ENCODE data around the gene GNA12.

GNA12 gene

DNA sequence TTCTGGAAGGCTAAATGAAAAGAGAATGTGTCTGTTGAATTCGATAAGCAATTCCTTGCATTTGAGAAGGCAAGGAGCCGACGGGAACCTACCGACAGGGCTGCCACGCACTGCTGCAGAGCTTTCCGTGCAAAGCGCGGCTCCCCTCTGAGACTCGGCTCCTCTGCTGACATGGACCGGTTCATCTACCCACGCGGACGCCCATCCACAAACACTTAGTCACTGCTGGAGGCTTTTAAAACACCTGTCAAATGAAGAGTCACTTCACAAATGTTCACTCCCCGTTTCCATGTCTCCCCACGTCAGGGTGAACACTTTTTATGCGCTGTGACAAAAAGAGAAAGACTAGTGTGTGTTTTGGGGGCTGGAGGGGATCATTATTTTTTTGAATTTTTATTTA is 124.1 kb downstream of the GNA12 start:
- Histone ChIP-seq H3K4me3 (replicated peaks; ENCODE audit: insufficient read depth, low read length) (no peak overlapping the region), H3K27me3 (ENCODE audit: insufficient read depth, poor library complexity, severe bottlenecking) (no peaks in the 10 kb centered on the region), H3K27ac (replicated peaks) (no peak overlapping the region)
- TF ChIP-seq POLR2AphosphoS5 (IDR thresholded peaks at IDR 0.05; ENCODE audit: low read depth) (no peak), SPI1 (IDR thresholded peaks at IDR 0.05; ENCODE audit: borderline replicate concordance, low read depth) (no peak), GABPA (IDR thresholded peaks at IDR 0.05; ENCODE audit: low read depth) (no peak)
- TF ChIP-seq, protein P1, sequence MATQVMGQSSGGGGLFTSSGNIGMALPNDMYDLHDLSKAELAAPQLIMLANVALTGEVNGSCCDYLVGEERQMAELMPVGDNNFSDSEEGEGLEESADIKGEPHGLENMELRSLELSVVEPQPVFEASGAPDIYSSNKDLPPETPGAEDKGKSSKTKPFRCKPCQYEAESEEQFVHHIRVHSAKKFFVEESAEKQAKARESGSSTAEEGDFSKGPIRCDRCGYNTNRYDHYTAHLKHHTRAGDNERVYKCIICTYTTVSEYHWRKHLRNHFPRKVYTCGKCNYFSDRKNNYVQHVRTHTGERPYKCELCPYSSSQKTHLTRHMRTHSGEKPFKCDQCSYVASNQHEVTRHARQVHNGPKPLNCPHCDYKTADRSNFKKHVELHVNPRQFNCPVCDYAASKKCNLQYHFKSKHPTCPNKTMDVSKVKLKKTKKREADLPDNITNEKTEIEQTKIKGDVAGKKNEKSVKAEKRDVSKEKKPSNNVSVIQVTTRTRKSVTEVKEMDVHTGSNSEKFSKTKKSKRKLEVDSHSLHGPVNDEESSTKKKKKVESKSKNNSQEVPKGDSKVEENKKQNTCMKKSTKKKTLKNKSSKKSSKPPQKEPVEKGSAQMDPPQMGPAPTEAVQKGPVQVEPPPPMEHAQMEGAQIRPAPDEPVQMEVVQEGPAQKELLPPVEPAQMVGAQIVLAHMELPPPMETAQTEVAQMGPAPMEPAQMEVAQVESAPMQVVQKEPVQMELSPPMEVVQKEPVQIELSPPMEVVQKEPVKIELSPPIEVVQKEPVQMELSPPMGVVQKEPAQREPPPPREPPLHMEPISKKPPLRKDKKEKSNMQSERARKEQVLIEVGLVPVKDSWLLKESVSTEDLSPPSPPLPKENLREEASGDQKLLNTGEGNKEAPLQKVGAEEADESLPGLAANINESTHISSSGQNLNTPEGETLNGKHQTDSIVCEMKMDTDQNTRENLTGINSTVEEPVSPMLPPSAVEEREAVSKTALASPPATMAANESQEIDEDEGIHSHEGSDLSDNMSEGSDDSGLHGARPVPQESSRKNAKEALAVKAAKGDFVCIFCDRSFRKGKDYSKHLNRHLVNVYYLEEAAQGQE (IDR thresholded peaks at IDR 0.05; ENCODE audit: insufficient replicate concordance, low read depth): no peak
- TF ChIP-seq, protein P2, sequence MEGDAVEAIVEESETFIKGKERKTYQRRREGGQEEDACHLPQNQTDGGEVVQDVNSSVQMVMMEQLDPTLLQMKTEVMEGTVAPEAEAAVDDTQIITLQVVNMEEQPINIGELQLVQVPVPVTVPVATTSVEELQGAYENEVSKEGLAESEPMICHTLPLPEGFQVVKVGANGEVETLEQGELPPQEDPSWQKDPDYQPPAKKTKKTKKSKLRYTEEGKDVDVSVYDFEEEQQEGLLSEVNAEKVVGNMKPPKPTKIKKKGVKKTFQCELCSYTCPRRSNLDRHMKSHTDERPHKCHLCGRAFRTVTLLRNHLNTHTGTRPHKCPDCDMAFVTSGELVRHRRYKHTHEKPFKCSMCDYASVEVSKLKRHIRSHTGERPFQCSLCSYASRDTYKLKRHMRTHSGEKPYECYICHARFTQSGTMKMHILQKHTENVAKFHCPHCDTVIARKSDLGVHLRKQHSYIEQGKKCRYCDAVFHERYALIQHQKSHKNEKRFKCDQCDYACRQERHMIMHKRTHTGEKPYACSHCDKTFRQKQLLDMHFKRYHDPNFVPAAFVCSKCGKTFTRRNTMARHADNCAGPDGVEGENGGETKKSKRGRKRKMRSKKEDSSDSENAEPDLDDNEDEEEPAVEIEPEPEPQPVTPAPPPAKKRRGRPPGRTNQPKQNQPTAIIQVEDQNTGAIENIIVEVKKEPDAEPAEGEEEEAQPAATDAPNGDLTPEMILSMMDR (IDR thresholded peaks at IDR 0.05; ENCODE audit: insufficient read depth, low read length): no peak
- no peak for DNase-seq (ENCODE audit: low read depth in 1 of 2, low spot score in 1 of 2)

DNA sequence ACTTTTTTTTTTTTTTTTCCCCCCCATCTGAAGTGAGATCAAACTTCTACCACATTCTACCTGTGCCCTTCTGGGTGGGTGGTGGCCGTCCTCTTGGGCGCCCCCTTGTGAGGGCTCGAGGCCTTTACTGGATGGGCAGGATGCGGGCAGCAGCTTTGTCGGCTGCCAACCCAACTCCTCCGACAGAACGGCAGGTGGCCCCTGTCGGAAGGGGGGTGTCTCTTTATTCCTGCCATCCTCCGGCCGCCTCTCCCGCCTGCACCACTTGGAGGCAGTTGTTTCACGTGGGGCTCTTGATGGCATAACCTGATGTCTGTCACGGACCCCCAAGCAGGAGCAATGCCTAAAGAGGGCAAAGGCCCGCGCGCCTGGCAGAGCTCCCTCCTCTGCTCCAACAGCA is 125.1 kb downstream of the GNA12 start:
- no peak for DNase-seq (ENCODE audit: low read depth in 1 of 2, low spot score in 1 of 2)
- no peak overlapping the region for H3K27ac ChIP-seq (replicated peaks)
- TF ChIP-seq, protein P2 (IDR thresholded peaks at IDR 0.05; ENCODE audit: insufficient read depth, low read length): peak; percentile 37
- TF ChIP-seq GABPA (IDR thresholded peaks at IDR 0.05; ENCODE audit: low read depth): no peak

DNA sequence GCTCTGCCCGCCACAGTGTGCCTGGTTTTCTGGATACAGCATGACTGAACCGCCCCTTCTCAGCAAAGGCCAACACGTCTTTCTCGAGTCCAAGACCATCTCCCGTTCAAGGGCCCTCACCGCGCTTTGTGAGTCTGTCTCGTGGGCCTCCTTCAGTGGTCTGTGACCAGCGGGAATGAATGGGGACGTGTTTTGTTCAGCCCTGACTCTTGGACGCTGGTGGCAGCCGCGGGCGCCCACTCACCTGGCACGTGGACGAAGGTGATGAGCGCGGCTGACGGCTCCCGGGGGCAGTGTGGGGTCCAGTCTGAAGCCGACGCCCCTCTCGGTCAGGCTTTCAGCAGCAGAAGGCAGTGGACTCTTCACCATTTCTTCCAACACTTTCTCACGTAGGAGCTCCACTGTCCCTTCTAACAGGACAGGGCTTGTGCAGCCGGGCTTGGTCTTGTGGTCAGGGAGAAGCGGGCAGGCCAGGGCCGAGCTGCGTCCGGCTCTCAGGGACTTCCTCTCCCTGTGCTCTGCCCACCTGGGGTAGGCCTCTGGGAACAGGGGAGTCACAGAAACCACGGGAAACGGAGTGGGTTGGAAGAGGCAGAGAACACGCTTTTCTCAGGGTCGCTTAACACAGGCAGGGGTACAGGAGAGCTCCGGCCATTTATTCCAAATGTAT is 125.7 kb downstream of the GNA12 start:
- no peak for TF ChIP-seq SPI1 (IDR thresholded peaks at IDR 0.05; ENCODE audit: borderline replicate concordance, low read depth)
- TF ChIP-seq POLR2AphosphoS5 (IDR thresholded peaks at IDR 0.05; ENCODE audit: low read depth): no peak
- TF ChIP-seq, protein P1 (IDR thresholded peaks at IDR 0.05; ENCODE audit: insufficient replicate concordance, low read depth): no peak
- TF ChIP-seq, protein P2 (IDR thresholded peaks at IDR 0.05; ENCODE audit: insufficient read depth, low read length): no peak
- no peak for TF ChIP-seq GABPA (IDR thresholded peaks at IDR 0.05; ENCODE audit: low read depth)
- Histone ChIP-seq H3K27me3 (ENCODE audit: insufficient read depth, poor library complexity, severe bottlenecking) (no peaks in the 10 kb centered on the region), H3K27ac (replicated peaks) (no peak overlapping the region), H3K4me3 (replicated peaks; ENCODE audit: insufficient read depth, low read length) (no peak overlapping the region)
- no peak for DNase-seq (ENCODE audit: low read depth in 1 of 2, low spot score in 1 of 2)

More for the DNA sequence above, 125.1 kb downstream of the GNA12 start:
- Histone ChIP-seq H3K27me3 (ENCODE audit: insufficient read depth, poor library complexity, severe bottlenecking) (no peaks in the 10 kb centered on the region), H3K4me3 (replicated peaks; ENCODE audit: insufficient read depth, low read length) (no peak overlapping the region)

Measured in HL-60 (cell line).